CD4-positive, alpha-beta T cell (primary cell): ENCODE results near the gene SNTB2. TPM values are rescaled to one million over a fixed set of nuclear protein-coding genes. Genes with fewer than 3 reads are reported as not detected.

Source experiments
- ATAC-seq: fragments of 200-7000 bp; cut with Tn5 transposase; one replicate; pipeline ENCODE4 v1.10.0; 2022; ENCODE audit warnings: mild to moderate bottlenecking; ENCODE audit not compliant: poor library complexity
- CTCF ChIA-PET: fragments of 350-600 bp; sonication (Branson Sonifier 250); formaldehyde crosslinking; loops from one replicate; lab custom pipeline; 2021; ENCODE audit warnings: antibody characterized with exemption, inconsistent platforms; lab: Charles Lee
- POLR2A ChIA-PET: fragments of 350-600 bp; sonication (Branson Sonifier 250); formaldehyde crosslinking; loops from one replicate; lab custom pipeline; 2021; ENCODE audit warnings: antibody characterized with exemption, inconsistent platforms; lab: Charles Lee
- DNase-seq, 14 experiments: peaks; one replicate each; pipeline ENCODE4 v3.0.0-alpha.2; 2013 to 2020; ENCODE audit warnings: mixed read lengths in 2 of 14
- H3K27ac ChIP-seq, 2 donors: one replicate each; pipeline versions ENCODE4 v1.5.1 to v1.7.0; 2013; ENCODE audit warnings: low read length in 2 of 2, low read depth in 1 of 2, mild to moderate bottlenecking in 1 of 2
- H3K27me3 ChIP-seq, 2 experiments: 1 replicate in 1 of 2; 2 replicates in 1 of 2; pipeline versions ENCODE4 v1.6.1 to v1.7.0; 2013; ENCODE audit warnings: low read length in 2 of 2, control low read depth in 1 of 2, mild to moderate bottlenecking in 1 of 2, moderate library complexity in 1 of 2; ENCODE audit not compliant: insufficient read depth in 2 of 2, control insufficient read depth in 1 of 2
- H3K36me3 ChIP-seq: one replicate; pipeline ENCODE4 v1.6.1; 2013; ENCODE audit warnings: low read length, control low read depth; ENCODE audit not compliant: insufficient read depth
- H3K4me1 ChIP-seq: one replicate; pipeline ENCODE4 v1.6.1; 2013; ENCODE audit warnings: low read length, control low read depth; ENCODE audit not compliant: insufficient read depth
- H3K4me3 ChIP-seq: one replicate; pipeline ENCODE4 v1.5.1; 2013; ENCODE audit warnings: mild to moderate bottlenecking, low read length, moderate library complexity
- H3K9me3 ChIP-seq, 2 experiments: 1 replicate in 1 of 2; 2 replicates in 1 of 2; pipeline versions ENCODE4 v1.6.1 to v1.7.0; 2013; ENCODE audit warnings: low read length in 2 of 2, mild to moderate bottlenecking in 2 of 2, control low read depth in 1 of 2, moderate library complexity in 1 of 2; ENCODE audit not compliant: control insufficient read depth in 1 of 2, insufficient read depth in 1 of 2
- H3K27ac Mint-ChIP-seq: one replicate; pipeline ENCODE4 v1.8.0; 2020; ENCODE audit warnings: mixed read lengths
- H3K27me3 Mint-ChIP-seq: one replicate; pipeline ENCODE4 v1.8.0; 2021; ENCODE audit warnings: mixed read lengths
- H3K36me3 Mint-ChIP-seq: one replicate; pipeline ENCODE4 v1.8.0; 2021; ENCODE audit warnings: low read depth, mixed read lengths
- H3K4me1 Mint-ChIP-seq: one replicate; pipeline ENCODE4 v1.8.0; 2021; ENCODE audit warnings: low read depth, mixed read lengths
- H3K4me3 Mint-ChIP-seq: one replicate; pipeline ENCODE4 v1.8.0; 2020; ENCODE audit warnings: mild to moderate bottlenecking, mixed read lengths
- H3K9me3 Mint-ChIP-seq: one replicate; pipeline ENCODE4 v1.8.0; 2020; ENCODE audit warnings: mixed read lengths
- CTCF ChIP-seq: fragments of 200-600 bp; IDR thresholded peaks from one replicate; pipeline ENCODE4 v1.8.0; 2022; ENCODE audit warnings: antibody characterized with exemption, mild to moderate bottlenecking
- intact Hi-C, 2 experiments: fragments of 100-400 bp; cut with DNase I in 1 of 2; cut with micrococcal nuclease in 1 of 2; formaldehyde crosslinking; loops; one replicate each; pipeline versions ENCODE4 v1.15.1 to v1.9.0; 2023 to 2025; cut with DNase I, micrococcal nuclease
- total RNA-seq, 174 experiments: library from RNA in 2 of 174; stranded (reverse) in 2 of 174; gene quantifications; one replicate each; pipeline ENCODE4 v1.2.3 and lab custom pipeline; 2021 to 2026

Gene SNTB2
- total RNA-seq, 2 experiments from 2014 or later: 10.1 to 11.4 TPM

GRCh38 chr16:69234460-69234859 lies 47.5 kb downstream of the SNTB2 start:
- Histone ChIP-seq H3K4me3 (no peak overlapping the region), H3K27ac (no peak overlapping the region), H3K4me1 (no peaks in the 10 kb centered on the region), H3K27me3 (no peaks in the 10 kb centered on the region), H3K9me3 (no peaks in the 10 kb centered on the region), H3K36me3 (no peaks in the 10 kb centered on the region)
- no peak for TF ChIP-seq CTCF
- Mint-ChIP-seq H3K4me1 (peaks cover 4% of the 10 kb centered on the region), H3K36me3 (no peaks in the 10 kb centered on the region), H3K27ac (no peak overlapping the region), H3K9me3 (no peaks in the 10 kb centered on the region), H3K27me3 (no peaks in the 10 kb centered on the region), H3K4me3 (no peak overlapping the region)
- DNase-seq: no peak
- ChIA-PET CTCF (no interaction called here), POLR2A (no interaction called here)
- ATAC-seq: no peak
- intact Hi-C loops: no loop called here

GRCh38 chr16:69236319-69236718 lies 49.4 kb downstream of the SNTB2 start:
- H3K4me3 Mint-ChIP-seq: no peak overlapping the region
- CTCF ChIA-PET: no interaction called here

GRCh38 chr16:69237296-69237695 lies 50.3 kb downstream of the SNTB2 start:
- H3K9me3 ChIP-seq: no peaks in the 10 kb centered on the region
- no peak overlapping the region for H3K27ac ChIP-seq
- intact Hi-C loops: no loop called here
- no peak for TF ChIP-seq CTCF
- H3K4me1 ChIP-seq: no peaks in the 10 kb centered on the region
- no peaks in the 10 kb centered on the region for H3K36me3 ChIP-seq
- POLR2A ChIA-PET: no interaction called here
- Mint-ChIP-seq H3K27ac (no peak overlapping the region), H3K36me3 (no peaks in the 10 kb centered on the region), H3K27me3 (no peaks in the 10 kb centered on the region), H3K4me1 (peaks cover 4% of the 10 kb centered on the region), H3K4me3 (no peak overlapping the region), H3K9me3 (no peaks in the 10 kb centered on the region)
- H3K4me3 ChIP-seq: no peak overlapping the region
- DNase-seq: no peak
- CTCF ChIA-PET: no interaction called here
- no peaks in the 10 kb centered on the region for H3K27me3 ChIP-seq
- ATAC-seq: no peak

More at GRCh38 chr16:69236319-69236718, 49.4 kb downstream of the SNTB2 start:
- Histone ChIP-seq H3K36me3 (no peaks in the 10 kb centered on the region), H3K27ac (no peak overlapping the region), H3K4me3 (no peak overlapping the region), H3K4me1 (no peaks in the 10 kb centered on the region), H3K9me3 (no peaks in the 10 kb centered on the region), H3K27me3 (no peaks in the 10 kb centered on the region)
- intact Hi-C loops: no loop called here
- TF ChIP-seq CTCF: no peak
- POLR2A ChIA-PET: no interaction called here
- no peaks in the 10 kb centered on the region for H3K36me3 Mint-ChIP-seq
- no peaks in the 10 kb centered on the region for H3K9me3 Mint-ChIP-seq
- ATAC-seq (no peak), DNase-seq (no peak)
- H3K4me1 Mint-ChIP-seq: peaks cover 4% of the 10 kb centered on the region
- no peaks in the 10 kb centered on the region for H3K27me3 Mint-ChIP-seq
- no peak overlapping the region for H3K27ac Mint-ChIP-seq
